HG03060 (cell line): Measurements from ENCODE around the gene APOB.

Experiments used
- ATAC-seq: cut with Tn5 transposase; IDR thresholded peaks from one replicate; pipeline ENCODE4 v1.9.1; 2021; ENCODE audit warnings: low read depth, moderate number of reproducible peaks; ENCODE audit not compliant: unreplicated experiment

The APOB gene

DNA sequence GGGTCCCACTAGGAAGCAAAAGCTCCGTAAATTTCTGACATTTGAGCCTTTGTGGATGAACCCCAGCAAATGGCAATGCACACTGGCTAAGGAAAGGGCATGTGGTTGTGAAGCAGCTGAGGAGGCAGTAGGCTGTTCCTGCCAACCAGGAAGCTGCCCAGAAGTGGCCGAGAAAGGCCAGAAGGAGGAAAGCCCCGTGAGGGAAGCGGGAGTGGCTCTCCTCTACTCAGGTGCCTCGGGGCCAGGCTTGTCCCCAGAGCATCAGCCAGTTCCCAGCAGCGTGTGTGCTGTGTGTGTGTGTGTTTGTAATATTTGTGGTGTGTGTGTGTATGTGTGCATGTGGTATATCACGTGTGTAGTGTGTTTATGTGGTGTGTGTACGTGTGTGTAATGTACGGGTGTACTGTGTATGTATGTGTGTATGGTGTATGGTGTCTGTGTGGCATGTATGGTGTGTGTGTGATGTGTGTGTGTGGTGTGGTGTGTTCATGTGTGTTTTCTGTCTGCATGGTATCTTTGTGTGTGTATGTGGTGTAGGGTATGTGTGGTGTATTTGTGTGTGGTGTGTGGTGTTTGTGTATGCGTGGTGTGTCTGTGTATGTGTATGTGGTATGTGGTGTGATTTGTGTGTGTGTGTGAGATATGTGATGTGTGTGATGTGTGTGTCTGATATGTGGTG is 90.6 kb downstream of the APOB start:
- no peak for ATAC-seq
